ENCODE data around the gene SYP.

SYP gene

DNA sequence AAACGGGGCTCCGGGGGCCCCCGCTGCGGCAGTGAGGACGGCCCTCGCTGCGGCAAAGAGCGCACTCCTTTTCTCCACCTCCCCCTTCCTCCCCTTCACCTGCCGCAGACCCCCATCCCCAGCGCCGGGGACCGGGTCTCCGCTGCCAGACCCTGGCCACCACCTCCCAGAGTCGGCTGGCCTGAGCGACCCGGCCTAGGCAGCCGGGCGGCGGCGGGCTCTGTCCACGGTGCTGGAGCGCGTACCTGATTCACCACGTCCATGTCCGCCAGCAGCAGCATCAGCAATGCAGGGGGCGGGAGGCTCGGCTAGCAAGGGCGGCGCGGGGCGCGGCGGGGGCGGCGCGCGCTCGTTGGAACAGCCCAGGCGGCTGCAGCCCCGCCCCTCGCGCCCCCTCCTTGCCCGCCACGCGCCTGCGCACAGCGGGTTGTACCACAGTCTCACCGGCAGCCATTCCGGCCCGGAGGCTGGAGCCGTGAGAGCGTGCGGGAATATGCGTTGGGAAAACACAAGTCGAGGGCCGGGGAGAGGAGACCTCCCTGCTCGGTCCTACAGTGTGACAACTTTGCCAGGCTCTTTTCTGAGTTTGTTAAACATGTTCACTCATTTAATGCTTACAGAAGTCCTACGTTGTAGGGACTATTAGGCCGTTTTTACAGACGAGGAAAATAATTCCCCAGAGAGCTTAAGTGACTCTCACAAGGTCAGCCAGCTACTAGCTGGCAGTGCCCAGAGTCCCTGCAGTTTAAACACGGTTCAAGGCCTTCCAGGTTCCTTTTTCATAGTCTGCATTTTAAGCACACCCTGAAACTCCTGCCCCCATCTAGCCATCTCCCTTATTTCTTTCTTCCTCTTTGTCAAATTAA, at the start of gene SYP:
Gene SYP (minus strand): TSS at position 288 of the 866 bp plus-strand sequence. CDS start 7 bp downstream, at position 281.
- Histone ChIP-seq H3K9me3 (ENCODE audit: control insufficient read depth, insufficient read depth, low read depth, low read length) (peaks cover 13% of the 10 kb centered on the region; the same call in 1 of the 2 replicates), H3K9ac (ENCODE audit: low read length) (no peak within 1 kb of the TSS), H3K27ac (ENCODE audit: low read depth, low read length) (no peak within 1 kb of the TSS), H3K36me3 (ENCODE audit: control insufficient read depth, insufficient read depth, low read length) (no peaks in the 10 kb centered on the region), H3K4me3 (ENCODE audit: low read depth, low read length) (peak within 1 kb of the TSS; percentile 57), H3K4me1 (ENCODE audit: control insufficient read depth, insufficient read depth, low read length) (peaks cover 9% of the 10 kb centered on the region), H3K27me3 (ENCODE audit: control insufficient read depth, insufficient read depth, low read length) (peaks cover 25% of the 10 kb centered on the region)

DNA sequence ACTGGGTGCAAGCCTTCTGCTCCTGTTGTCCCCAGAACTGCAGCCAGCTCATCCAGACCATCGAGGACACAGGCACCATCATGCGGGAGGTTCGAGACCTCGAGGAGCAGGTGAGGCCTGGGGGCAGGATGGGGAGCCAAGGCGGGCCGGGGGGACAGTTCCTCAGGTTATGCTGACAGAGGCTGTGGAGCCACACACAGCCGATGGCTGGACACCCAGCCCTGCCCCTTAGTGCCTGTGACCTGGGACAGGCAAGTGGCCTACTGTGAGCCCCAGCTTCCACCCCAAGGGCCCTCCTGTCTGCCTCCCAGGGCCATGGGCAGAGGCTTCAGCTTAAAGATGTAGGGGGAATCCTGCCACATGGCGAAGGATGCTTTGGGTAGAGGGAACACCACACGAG, 49.6 kb upstream of the SYP start:
- H3K4me1 ChIP-seq (ENCODE audit: control insufficient read depth, insufficient read depth, low read length), result no peaks in the 10 kb centered on the region
- H3K9me3 ChIP-seq (ENCODE audit: control insufficient read depth, insufficient read depth, low read depth, low read length), result peaks cover 24% of the 10 kb centered on the region; the same call in 1 of the 2 replicates
- H3K27me3 ChIP-seq (ENCODE audit: control insufficient read depth, insufficient read depth, low read length), result no peaks in the 10 kb centered on the region
- H3K9ac ChIP-seq (ENCODE audit: low read length), result no peak overlapping the region
- H3K27ac ChIP-seq (ENCODE audit: low read depth, low read length), result no peak overlapping the region
- H3K36me3 ChIP-seq (ENCODE audit: control insufficient read depth, insufficient read depth, low read length), result peaks cover 19% of the 10 kb centered on the region
- H3K4me3 ChIP-seq (ENCODE audit: low read depth, low read length), result no peak overlapping the region

DNA sequence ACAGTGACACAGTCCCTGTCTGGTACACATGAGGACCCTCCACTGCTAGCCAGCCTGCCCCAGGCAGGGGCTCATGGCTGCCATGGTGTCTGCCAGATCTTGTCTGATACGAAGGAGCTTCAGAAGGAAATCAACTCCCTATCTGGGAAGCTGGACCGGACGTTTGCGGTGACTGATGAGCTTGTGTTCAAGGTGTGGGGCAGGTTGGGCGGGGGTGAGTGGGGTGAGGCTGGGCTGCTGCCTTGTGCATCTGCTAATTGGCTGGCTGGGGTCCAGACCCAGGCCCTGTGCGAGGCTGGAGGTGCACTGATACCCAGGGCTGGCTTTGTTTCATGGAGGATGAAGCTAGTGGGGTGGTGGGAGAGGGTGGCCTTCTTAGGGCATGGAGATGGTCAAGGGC, 49.1 kb upstream of the SYP start:
- Histone ChIP-seq H3K36me3 (ENCODE audit: control insufficient read depth, insufficient read depth, low read length) (peaks cover 19% of the 10 kb centered on the region), H3K27ac (ENCODE audit: low read depth, low read length) (no peak overlapping the region), H3K4me1 (ENCODE audit: control insufficient read depth, insufficient read depth, low read length) (no peaks in the 10 kb centered on the region), H3K4me3 (ENCODE audit: low read depth, low read length) (no peak overlapping the region), H3K9me3 (ENCODE audit: control insufficient read depth, insufficient read depth, low read depth, low read length) (peaks cover 24% of the 10 kb centered on the region; the same call in 1 of the 2 replicates), H3K27me3 (ENCODE audit: control insufficient read depth, insufficient read depth, low read length) (no peaks in the 10 kb centered on the region), H3K9ac (ENCODE audit: low read length) (no peak overlapping the region)

DNA sequence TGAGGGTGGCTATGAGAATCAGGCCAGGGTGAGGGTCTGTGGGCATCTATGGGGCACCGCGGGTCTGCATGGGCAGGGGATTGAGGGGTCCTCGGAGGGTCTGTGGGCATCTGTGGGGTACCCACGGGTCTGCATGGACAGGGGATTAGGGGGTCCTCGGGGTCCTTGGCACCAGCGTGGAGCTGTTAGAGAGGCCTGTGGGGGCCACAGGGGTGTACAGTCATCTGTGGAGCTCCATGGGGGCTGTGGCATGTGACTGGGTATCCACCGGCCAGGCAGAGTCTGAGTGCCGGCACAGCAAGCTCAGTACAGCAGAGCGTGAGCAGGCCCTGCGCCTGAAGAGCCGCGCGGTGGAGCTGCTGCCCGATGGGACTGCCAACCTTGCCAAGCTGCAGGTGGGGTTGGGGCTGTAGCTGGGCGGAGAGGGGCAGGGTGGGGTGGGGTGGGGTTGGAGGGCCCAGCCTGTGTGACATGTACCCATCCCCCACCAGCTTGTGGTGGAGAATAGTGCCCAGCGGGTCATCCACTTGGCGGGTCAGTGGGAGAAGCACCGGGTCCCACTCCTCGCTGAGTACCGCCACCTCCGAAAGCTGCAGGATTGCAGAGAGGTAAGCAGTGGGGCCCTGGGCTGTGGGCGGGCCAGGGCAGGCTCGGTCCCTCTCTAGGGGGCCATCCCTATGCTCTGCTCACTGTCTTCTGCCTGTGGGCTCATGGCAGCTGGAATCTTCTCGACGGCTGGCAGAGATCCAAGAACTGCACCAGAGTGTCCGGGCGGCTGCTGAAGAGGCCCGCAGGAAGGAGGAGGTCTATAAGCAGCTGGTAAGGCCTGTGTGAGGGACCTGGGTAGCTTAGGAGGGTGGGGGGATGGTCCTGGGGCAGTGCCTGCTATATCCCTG, 48.2 kb upstream of the SYP start:
- H3K4me3 ChIP-seq (ENCODE audit: low read depth, low read length), result no peak overlapping the region
- no peaks in the 10 kb centered on the region for H3K4me1 ChIP-seq (ENCODE audit: control insufficient read depth, insufficient read depth, low read length)

DNA sequence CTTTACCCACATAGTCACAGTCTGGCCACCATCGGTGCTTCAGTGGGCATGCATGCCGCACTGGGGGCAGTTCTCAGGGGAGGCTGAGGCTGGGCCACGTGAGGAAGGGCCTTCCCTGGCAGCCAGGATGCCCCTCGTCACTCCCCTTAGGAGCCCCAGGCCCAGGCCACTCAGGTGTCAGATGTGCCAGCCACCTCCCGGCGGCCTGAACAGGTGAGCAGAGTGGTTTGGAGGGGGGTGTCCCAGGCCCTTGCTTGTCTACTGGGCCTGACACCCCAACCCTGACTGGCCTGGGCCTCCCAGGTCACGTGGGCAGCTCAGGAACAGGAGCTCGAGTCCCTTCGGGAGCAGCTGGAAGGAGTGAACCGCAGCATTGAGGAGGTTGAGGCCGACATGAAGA, 47.4 kb upstream of the SYP start:
- Histone ChIP-seq H3K4me3 (ENCODE audit: low read depth, low read length) (no peak overlapping the region), H3K9ac (ENCODE audit: low read length) (no peak overlapping the region), H3K36me3 (ENCODE audit: control insufficient read depth, insufficient read depth, low read length) (peaks cover 19% of the 10 kb centered on the region), H3K9me3 (ENCODE audit: control insufficient read depth, insufficient read depth, low read depth, low read length) (peaks cover 20% of the 10 kb centered on the region; the same call in 1 of the 2 replicates), H3K4me1 (ENCODE audit: control insufficient read depth, insufficient read depth, low read length) (no peaks in the 10 kb centered on the region), H3K27me3 (ENCODE audit: control insufficient read depth, insufficient read depth, low read length) (no peaks in the 10 kb centered on the region), H3K27ac (ENCODE audit: low read depth, low read length) (no peak overlapping the region)

More for the DNA sequence above, 48.2 kb upstream of the SYP start:
- no peaks in the 10 kb centered on the region for H3K27me3 ChIP-seq (ENCODE audit: control insufficient read depth, insufficient read depth, low read length)
- H3K27ac ChIP-seq (ENCODE audit: low read depth, low read length), result no peak overlapping the region
- peaks cover 19% of the 10 kb centered on the region for H3K36me3 ChIP-seq (ENCODE audit: control insufficient read depth, insufficient read depth, low read length)
- H3K9ac ChIP-seq (ENCODE audit: low read length), result no peak overlapping the region
- H3K9me3 ChIP-seq (ENCODE audit: control insufficient read depth, insufficient read depth, low read depth, low read length), result peaks cover 22% of the 10 kb centered on the region; the same call in 1 of the 2 replicates

DNA sequence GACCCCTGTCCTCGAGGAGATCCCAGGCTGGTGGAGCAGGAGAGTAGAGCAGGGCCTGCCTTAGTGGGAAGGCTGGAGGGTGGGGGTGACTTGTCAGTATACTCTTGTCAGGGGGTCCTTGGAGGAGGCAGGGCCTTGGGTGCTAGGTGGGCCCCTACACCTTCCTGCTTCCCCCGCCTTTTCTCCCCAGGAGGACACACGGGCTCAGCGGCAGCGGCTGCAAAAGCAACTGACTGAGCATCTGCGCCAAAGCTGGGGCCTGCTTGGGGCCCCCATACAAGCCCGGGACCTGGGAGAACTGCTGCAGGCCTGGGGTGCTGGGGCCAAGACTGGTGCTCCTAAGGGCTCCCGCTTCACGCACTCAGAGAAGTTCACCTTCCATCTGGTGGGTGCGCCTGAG, 46.5 kb upstream of the SYP start:
- Histone ChIP-seq H3K4me3 (ENCODE audit: low read depth, low read length) (no peak overlapping the region), H3K9ac (ENCODE audit: low read length) (no peak overlapping the region), H3K9me3 (ENCODE audit: control insufficient read depth, insufficient read depth, low read depth, low read length) (peaks cover 16% of the 10 kb centered on the region; the same call in 1 of the 2 replicates), H3K27me3 (ENCODE audit: control insufficient read depth, insufficient read depth, low read length) (no peaks in the 10 kb centered on the region), H3K4me1 (ENCODE audit: control insufficient read depth, insufficient read depth, low read length) (no peaks in the 10 kb centered on the region), H3K36me3 (ENCODE audit: control insufficient read depth, insufficient read depth, low read length) (peaks cover 19% of the 10 kb centered on the region), H3K27ac (ENCODE audit: low read depth, low read length) (no peak overlapping the region)

DNA sequence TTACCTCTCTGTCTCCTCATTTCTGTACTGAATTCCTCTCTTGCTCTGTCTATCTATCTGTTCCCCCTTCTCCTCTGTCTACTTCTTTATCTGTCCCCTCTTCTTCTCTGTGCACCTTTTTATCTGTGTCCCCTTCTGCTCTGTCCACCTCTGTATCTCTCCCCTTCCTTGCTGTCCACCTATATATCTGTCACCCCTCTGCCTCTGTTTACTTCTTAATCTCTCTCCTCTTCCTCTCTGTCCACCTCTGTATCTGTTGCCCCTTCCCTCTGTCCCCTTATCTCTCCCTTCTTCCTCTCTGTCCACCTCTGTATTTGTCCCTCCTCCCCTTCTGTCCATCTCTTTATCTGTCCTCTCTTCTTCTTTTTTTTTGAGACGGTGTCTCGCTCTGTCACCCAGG, 44.2 kb upstream of the SYP start:
- Histone ChIP-seq H3K27ac (ENCODE audit: low read depth, low read length) (no peak overlapping the region), H3K9me3 (ENCODE audit: control insufficient read depth, insufficient read depth, low read depth, low read length) (peaks cover 9% of the 10 kb centered on the region; the same call in 1 of the 2 replicates), H3K36me3 (ENCODE audit: control insufficient read depth, insufficient read depth, low read length) (peaks cover 15% of the 10 kb centered on the region), H3K4me1 (ENCODE audit: control insufficient read depth, insufficient read depth, low read length) (no peaks in the 10 kb centered on the region), H3K27me3 (ENCODE audit: control insufficient read depth, insufficient read depth, low read length) (no peaks in the 10 kb centered on the region), H3K4me3 (ENCODE audit: low read depth, low read length) (no peak overlapping the region), H3K9ac (ENCODE audit: low read length) (no peak overlapping the region)

DNA sequence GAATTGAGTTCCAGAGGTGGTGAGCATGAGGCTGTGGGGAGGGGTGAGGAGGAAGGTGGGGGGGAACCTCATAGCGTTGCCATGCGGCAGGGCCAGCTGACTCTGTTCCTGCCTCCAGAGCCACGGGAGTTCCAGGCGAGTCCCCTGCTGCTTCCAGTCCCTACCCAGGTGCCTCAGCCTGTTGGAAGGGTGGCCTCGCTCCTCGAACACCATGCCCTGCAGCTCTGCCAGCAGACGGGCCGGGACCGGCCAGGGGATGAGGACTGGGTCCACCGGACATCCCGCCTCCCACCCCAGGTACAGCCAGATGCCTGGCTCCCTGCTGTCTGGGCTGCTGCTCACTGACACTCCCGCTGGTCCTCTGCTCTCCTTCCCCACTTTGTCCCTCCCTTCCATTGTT, 43.2 kb upstream of the SYP start:
- Histone ChIP-seq H3K4me1 (ENCODE audit: control insufficient read depth, insufficient read depth, low read length) (no peaks in the 10 kb centered on the region), H3K9ac (ENCODE audit: low read length) (no peak overlapping the region), H3K4me3 (ENCODE audit: low read depth, low read length) (no peak overlapping the region), H3K27ac (ENCODE audit: low read depth, low read length) (no peak overlapping the region), H3K27me3 (ENCODE audit: control insufficient read depth, insufficient read depth, low read length) (no peaks in the 10 kb centered on the region), H3K9me3 (ENCODE audit: control insufficient read depth, insufficient read depth, low read depth, low read length) (peaks cover 4% of the 10 kb centered on the region; the same call in 1 of the 2 replicates), H3K36me3 (ENCODE audit: control insufficient read depth, insufficient read depth, low read length) (peaks cover 10% of the 10 kb centered on the region; the same call in 1 of the 2 replicates)

DNA sequence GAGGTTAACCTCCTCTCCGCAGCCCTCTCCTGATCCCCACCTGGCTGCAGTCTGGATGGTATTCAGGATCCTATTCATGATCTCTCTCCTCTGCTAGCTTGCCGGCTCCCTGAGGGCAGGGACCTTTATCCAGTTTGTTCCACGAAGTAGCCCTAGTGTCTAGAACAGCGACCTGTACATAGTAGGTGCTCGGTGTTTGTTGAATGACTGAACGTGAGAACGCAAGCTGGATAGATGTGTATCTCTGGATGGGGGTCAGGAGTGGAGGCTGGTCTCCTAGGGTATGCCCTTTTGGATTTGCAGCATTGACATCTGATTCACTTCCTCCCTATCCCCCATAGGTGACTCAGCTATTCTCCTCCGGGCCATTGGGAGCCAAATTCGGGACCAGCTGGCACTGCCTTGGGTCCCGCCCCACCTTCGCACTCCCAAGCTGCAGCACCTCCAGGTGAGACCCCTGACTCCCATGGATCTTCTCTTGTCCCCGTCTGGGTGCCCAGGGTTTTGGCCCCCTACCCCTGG, 42.6 kb upstream of the SYP start:
- Histone ChIP-seq H3K27ac (ENCODE audit: low read depth, low read length) (no peak overlapping the region), H3K36me3 (ENCODE audit: control insufficient read depth, insufficient read depth, low read length) (peaks cover 10% of the 10 kb centered on the region; the same call in 1 of the 2 replicates), H3K27me3 (ENCODE audit: control insufficient read depth, insufficient read depth, low read length) (no peaks in the 10 kb centered on the region), H3K9ac (ENCODE audit: low read length) (no peak overlapping the region), H3K9me3 (ENCODE audit: control insufficient read depth, insufficient read depth, low read depth, low read length) (peaks cover 4% of the 10 kb centered on the region; the same call in 1 of the 2 replicates), H3K4me1 (ENCODE audit: control insufficient read depth, insufficient read depth, low read length) (no peaks in the 10 kb centered on the region), H3K4me3 (ENCODE audit: low read depth, low read length) (no peak overlapping the region)

DNA sequence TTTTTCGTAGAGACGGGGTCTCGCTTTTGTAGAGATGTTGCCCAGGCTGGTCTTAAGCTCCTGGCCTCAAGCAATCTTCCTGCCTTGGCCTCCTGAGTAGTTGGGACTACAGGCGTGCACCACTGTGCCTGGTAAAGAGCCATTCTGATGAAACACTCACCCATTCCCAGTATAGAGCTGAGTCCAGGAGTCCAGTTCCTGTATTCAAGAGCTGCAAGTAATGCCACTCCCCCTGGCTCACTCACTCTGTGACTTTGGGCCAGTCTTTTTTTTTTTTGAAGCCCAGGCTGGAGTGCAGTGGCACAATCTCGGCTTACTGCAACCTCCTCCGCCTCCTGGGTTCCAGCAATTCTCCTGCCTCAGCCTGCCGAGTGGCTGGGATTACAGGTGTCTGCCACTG, 38.7 kb upstream of the SYP start:
- Histone ChIP-seq H3K9ac (ENCODE audit: low read length) (no peak overlapping the region), H3K27me3 (ENCODE audit: control insufficient read depth, insufficient read depth, low read length) (no peaks in the 10 kb centered on the region), H3K4me1 (ENCODE audit: control insufficient read depth, insufficient read depth, low read length) (no peaks in the 10 kb centered on the region), H3K27ac (ENCODE audit: low read depth, low read length) (no peak overlapping the region), H3K4me3 (ENCODE audit: low read depth, low read length) (no peak overlapping the region), H3K9me3 (ENCODE audit: control insufficient read depth, insufficient read depth, low read depth, low read length) (peaks cover 8% of the 10 kb centered on the region; the same call in 1 of the 2 replicates), H3K36me3 (ENCODE audit: control insufficient read depth, insufficient read depth, low read length) (no peaks in the 10 kb centered on the region)

Data from HUES6 (cell line).